Daoy (cell line): ENCODE data around the gene IRF5. TPM values are rescaled to one million over a fixed set of nuclear protein-coding genes. Genes with fewer than 3 reads are reported as not detected.

Experiments
- DNase-seq: peaks from one replicate; pipeline ENCODE4 v3.0.0-alpha.2; 2015; ENCODE audit warnings: low read depth
- total RNA-seq: library from RNA; depleted of rRNA; stranded (reverse); fragments of >200 nt; shearing (Covaris generic); gene quantifications from 2 replicates; pipeline ENCODE4 v1.2.3, GENCODE V29; 2014

The IRF5 gene
- total RNA-seq, 1 experiment from 2014 or later: 2.2 TPM

- DNase-seq: peak; percentile 51
These were observed 17.6 kb upstream of the IRF5 start for GRCh38 chr7:128919881-128920799.

GRCh38 chr7:128920913-128921582 is 16.7 kb upstream of the IRF5 start:
- no peak for DNase-seq

GRCh38 chr7:128921866-128922440 is 15.8 kb upstream of the IRF5 start:
- DNase-seq: no peak

GRCh38 chr7:128922496-128923410 is 15.0 kb upstream of the IRF5 start:
- no peak for DNase-seq

- DNase-seq: peak; percentile 2
These were observed 14.3 kb upstream of the IRF5 start for GRCh38 chr7:128923411-128923800.

GRCh38 chr7:128924707-128925588 is 12.8 kb upstream of the IRF5 start:
- no peak for DNase-seq

GRCh38 chr7:128928159-128928813 is 9.4 kb upstream of the IRF5 start:
- peak; percentile 7 for DNase-seq

- no peak for DNase-seq
These were observed 8.6 kb upstream of the IRF5 start for GRCh38 chr7:128928882-128929788.

GRCh38 chr7:128931190-128931798 is 6.4 kb upstream of the IRF5 start:
- no peak for DNase-seq

- no peak for DNase-seq
These were observed 5.5 kb upstream of the IRF5 start for GRCh38 chr7:128931965-128932861.

GRCh38 chr7:128932862-128933179 is 4.9 kb upstream of the IRF5 start:
- no peak for DNase-seq

GRCh38 chr7:128933180-128933891 is 4.4 kb upstream of the IRF5 start:
- peak; percentile 52 for DNase-seq

- DNase-seq: no peak
These were observed 3.1 kb upstream of the IRF5 start for GRCh38 chr7:128934361-128935341.

GRCh38 chr7:128935342-128935730 is 2.4 kb upstream of the IRF5 start:
- DNase-seq: no peak

- DNase-seq: no peak
These were observed 929 bp upstream of the IRF5 start for GRCh38 chr7:128936798-128937197.

- DNase-seq: no peak
These were observed 468 bp upstream of the IRF5 start for GRCh38 chr7:128937271-128937646.
